B cell (primary cell): ENCODE data around the gene MAP3K21. TPM values are rescaled to one million over a fixed set of nuclear protein-coding genes. Genes with fewer than 3 reads are reported as not detected.

Experiments used
- ATAC-seq: fragments of 200-7000 bp; cut with Tn5 transposase; one replicate; pipeline ENCODE4 v1.10.0; 2021; ENCODE audit warnings: low read depth, mild to moderate bottlenecking, moderate number of reproducible peaks, moderate library complexity
- CTCF ChIA-PET: fragments of 350-600 bp; sonication (Branson Sonifier 250); formaldehyde crosslinking; loops from one replicate; lab custom pipeline; 2021; ENCODE audit warnings: antibody characterized with exemption, inconsistent platforms; lab: Charles Lee
- POLR2A ChIA-PET: fragments of 350-600 bp; sonication (Branson Sonifier 250); formaldehyde crosslinking; loops from one replicate; lab custom pipeline; 2021; ENCODE audit warnings: antibody characterized with exemption; lab: Charles Lee
- DNase-seq: peaks from one replicate; pipeline ENCODE4 v3.0.0; 2013
- H2AFZ ChIP-seq: 2 replicates; pipeline ENCODE4 v1.6.1; 2012; ENCODE audit warnings: mild to moderate bottlenecking, low read depth, low read length; ENCODE audit not compliant: insufficient read depth, poor library complexity, severe bottlenecking
- H3K27ac ChIP-seq, 2 donors: 1 replicate in 1 of 2; 2 replicates in 1 of 2; pipeline ENCODE4 v1.5.1; 2012 to 2013; ENCODE audit warnings: low read length in 2 of 2, mild to moderate bottlenecking in 2 of 2, moderate library complexity in 1 of 2
- H3K27me3 ChIP-seq, 4 experiments: fragments of 200-600 bp in 1 of 4; sonication (generic) in 1 of 4; replicated peaks in 1 of 4; 1 replicate in 2 of 4; 2 replicates in 2 of 4; pipeline versions ENCODE4 v1.6.1 to v1.7.0; 2013 to 2016; ENCODE audit warnings: low read length in 3 of 4, mild to moderate bottlenecking in 2 of 4, mixed read lengths in 1 of 4, moderate library complexity in 1 of 4; ENCODE audit not compliant: insufficient read depth in 4 of 4, control insufficient read depth in 3 of 4; ENCODE audit errors: control extremely low read depth in 1 of 4
- H3K36me3 ChIP-seq, 2 experiments: replicated peaks in 1 of 2; 1 replicate in 1 of 2; 2 replicates in 1 of 2; pipeline versions ENCODE4 v1.6.1 to v1.7.1; 2013; ENCODE audit warnings: low read length in 1 of 2; ENCODE audit not compliant: insufficient read depth in 2 of 2, control insufficient read depth in 1 of 2; ENCODE audit errors: control extremely low read depth in 1 of 2, extremely low read depth in 1 of 2
- H3K4me1 ChIP-seq, 2 donors: fragments of 200-600 bp in 1 of 2; sonication (generic) in 1 of 2; 1 replicate in 1 of 2; 2 replicates in 1 of 2; pipeline versions ENCODE4 v1.5.1 to v1.6.1; 2013 to 2017; ENCODE audit warnings: low read length in 2 of 2; ENCODE audit not compliant: control insufficient read depth in 2 of 2, insufficient read depth in 2 of 2
- H3K4me2 ChIP-seq: replicated peaks from 2 replicates; pipeline ENCODE3; 2012; ENCODE audit warnings: mild to moderate bottlenecking, low read depth, low read length; ENCODE audit not compliant: poor library complexity, severe bottlenecking
- H3K4me3 ChIP-seq, 5 experiments: fragments of 200-600 bp in 1 of 5; sonication (generic) in 1 of 5; 1 replicate in 3 of 5; 2 replicates in 2 of 5; pipeline versions ENCODE4 v1.5.1 to v1.7.0; 2011 to 2016; ENCODE audit warnings: low read length in 4 of 5, mild to moderate bottlenecking in 4 of 5, low read depth in 2 of 5, control low read depth in 1 of 5, moderate library complexity in 1 of 5; ENCODE audit not compliant: insufficient read depth in 1 of 5; ENCODE audit errors: control extremely low read depth in 1 of 5, extremely low read depth in 1 of 5
- H3K79me2 ChIP-seq: fragments of 200-600 bp; sonication (generic); one replicate; pipeline ENCODE4 v1.6.0; 2016; ENCODE audit warnings: low read length; ENCODE audit not compliant: control insufficient read depth, insufficient read depth
- H3K9ac ChIP-seq: fragments of 200-600 bp; sonication (generic); 2 replicates; pipeline ENCODE4 v1.6.1; 2017; ENCODE audit warnings: mild to moderate bottlenecking, low read length, moderate library complexity
- H3K9me3 ChIP-seq, 3 donors: one replicate each; pipeline versions ENCODE4 v1.6.1 to v1.7.1; 2013; ENCODE audit warnings: low read length in 2 of 3; ENCODE audit not compliant: control insufficient read depth in 2 of 3, insufficient read depth in 1 of 3; ENCODE audit errors: control extremely low read depth in 1 of 3
- H4K20me1 ChIP-seq: 2 replicates; pipeline ENCODE4 v1.6.0; 2012; ENCODE audit warnings: mild to moderate bottlenecking, low read length; ENCODE audit not compliant: insufficient read depth, control insufficient read depth, poor library complexity, severe bottlenecking
- H3K27ac Mint-ChIP-seq: one replicate; pipeline ENCODE4 v1.8.0; 2021; ENCODE audit warnings: mixed read lengths
- H3K27me3 Mint-ChIP-seq: one replicate; pipeline ENCODE4 v1.8.0; 2021; ENCODE audit warnings: mixed read lengths
- H3K4me1 Mint-ChIP-seq: one replicate; pipeline ENCODE4 v1.8.0; 2021; ENCODE audit warnings: mixed read lengths
- H3K4me3 Mint-ChIP-seq: one replicate; pipeline ENCODE4 v1.8.0; 2021; ENCODE audit warnings: mixed read lengths
- H3K9me3 Mint-ChIP-seq: one replicate; pipeline ENCODE4 v1.8.0; 2022; ENCODE audit warnings: mixed read lengths; ENCODE audit not compliant: insufficient read depth
- EZH2 ChIP-seq: IDR thresholded peaks from 2 replicates; pipeline ENCODE4 v1.6.1; 2012; ENCODE audit warnings: borderline replicate concordance, low read depth, mild to moderate bottlenecking, moderate library complexity, low read length; ENCODE audit not compliant: insufficient read depth, poor library complexity, severe bottlenecking
- WGBS: methylation state at CpG from one replicate; pipeline ENCODE4 v1.1.5; 2013; ENCODE audit warnings: missing lambda C conversion rate; ENCODE audit not compliant: insufficient coverage; 5-methylcytosine and 5-hydroxymethylcytosine counted together
- intact Hi-C: fragments of 100-400 bp; cut with micrococcal nuclease; formaldehyde crosslinking; loops from one replicate; pipeline ENCODE4 v1.10.0; 2022
- polyA plus RNA-seq: library from polyadenylated mRNA; depleted of rRNA; stranded (reverse); fragments of >200 nt; gene quantifications from 2 replicates; pipeline ENCODE4 v1.2.3, GENCODE V29; 2012
- total RNA-seq, 2 donors: library from RNA; stranded (reverse); fragments of 120-200 nt in 1 of 2; gene quantifications; 1 replicate in 1 of 2; 2 replicates in 1 of 2; pipeline versions ENCODE4 v1.2.3 to v1.2.4, GENCODE V29; 2013 to 2022
- TF ChIP-seq, protein P1 (sequence below): fragments of 200-600 bp; IDR thresholded peaks from one replicate; pipeline ENCODE4 v1.8.0; 2022; ENCODE audit warnings: antibody characterized with exemption, mild to moderate bottlenecking

Gene MAP3K21
- total and polyA plus RNA-seq, 2 donors (not counting 1 experiment from before 2014, with no cell fraction given): 1.5 to 3.7 TPM

DNA sequence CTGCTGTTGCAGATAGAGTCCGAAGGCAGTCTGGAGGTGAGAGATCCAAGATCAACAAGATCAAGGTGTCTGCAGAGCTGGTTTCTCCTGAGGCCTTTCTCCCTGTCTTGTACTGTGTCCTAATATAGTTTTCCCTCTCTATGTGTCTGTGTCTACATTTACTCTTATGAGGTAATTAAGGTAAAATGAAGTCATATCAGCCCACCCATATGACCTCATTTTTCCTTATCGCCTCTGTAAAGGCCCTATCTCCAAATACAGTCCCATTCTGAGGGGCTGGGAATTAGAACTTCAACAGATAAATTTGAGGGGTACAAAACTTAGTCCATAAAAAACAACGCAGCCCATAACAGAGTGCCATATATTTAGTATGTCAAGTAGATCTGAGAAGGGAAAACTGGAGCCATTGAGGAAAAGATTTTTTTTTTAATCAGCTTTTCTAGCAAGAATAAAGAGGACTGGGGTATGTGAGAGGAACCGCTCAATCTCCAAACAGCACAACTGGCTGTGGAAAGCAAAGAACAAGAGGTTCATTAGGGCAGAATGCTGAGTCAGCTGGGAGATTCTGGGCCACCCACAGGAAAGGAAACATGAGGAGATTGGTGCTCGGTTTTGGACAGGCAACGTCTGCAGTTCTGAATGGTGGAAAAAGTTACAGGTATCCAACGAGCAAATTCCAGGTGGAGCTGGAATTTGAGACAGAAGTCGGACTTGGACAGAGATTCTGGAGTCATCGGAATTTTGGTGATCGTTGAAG is 65.7 kb downstream of the MAP3K21 start:
- no peak for ATAC-seq
- peaks cover 47% of the 10 kb centered on the region for H3K27me3 Mint-ChIP-seq
- no peak overlapping the region for H3K27ac Mint-ChIP-seq
- no peak overlapping the region for H3K4me3 Mint-ChIP-seq
- no peak for TF ChIP-seq EZH2
- intact Hi-C loops: loop anchor here (10.0 kb wide), 1 partner anchor 402 kb away; no protein-coding TSS in a partner anchor
- POLR2A ChIA-PET: no interaction called here
- no peaks in the 10 kb centered on the region for H3K4me1 Mint-ChIP-seq
- no peak overlapping the region for H3K27ac ChIP-seq
- peaks cover 0 to 9% (median 6%) of the 10 kb centered on the region in 4 experiments for H3K27me3 ChIP-seq
- H3K4me3 ChIP-seq: no peak overlapping the region
- H3K36me3 ChIP-seq: no peaks in the 10 kb centered on the region
- no peak overlapping the region for H2AFZ ChIP-seq
- no peaks in the 10 kb centered on the region for H3K9me3 Mint-ChIP-seq
- H3K79me2 ChIP-seq: no peaks in the 10 kb centered on the region
- no peak overlapping the region for H3K9ac ChIP-seq
- no peak overlapping the region for H3K4me2 ChIP-seq
- H3K4me1 ChIP-seq: no peaks in the 10 kb centered on the region
- H3K9me3 ChIP-seq: no peaks in the 10 kb centered on the region
- 60% methylated on average over 7 of the region's 10 CpGs for WGBS
- no peak for DNase-seq
- H4K20me1 ChIP-seq: no peaks in the 10 kb centered on the region
- CTCF ChIA-PET: interaction anchor here (0.7 to 1.6 kb wide), 3 partner anchors 10 to 560 kb away, joined by 3 to 9 read pairs (median 4); no protein-coding TSS in a partner anchor

DNA sequence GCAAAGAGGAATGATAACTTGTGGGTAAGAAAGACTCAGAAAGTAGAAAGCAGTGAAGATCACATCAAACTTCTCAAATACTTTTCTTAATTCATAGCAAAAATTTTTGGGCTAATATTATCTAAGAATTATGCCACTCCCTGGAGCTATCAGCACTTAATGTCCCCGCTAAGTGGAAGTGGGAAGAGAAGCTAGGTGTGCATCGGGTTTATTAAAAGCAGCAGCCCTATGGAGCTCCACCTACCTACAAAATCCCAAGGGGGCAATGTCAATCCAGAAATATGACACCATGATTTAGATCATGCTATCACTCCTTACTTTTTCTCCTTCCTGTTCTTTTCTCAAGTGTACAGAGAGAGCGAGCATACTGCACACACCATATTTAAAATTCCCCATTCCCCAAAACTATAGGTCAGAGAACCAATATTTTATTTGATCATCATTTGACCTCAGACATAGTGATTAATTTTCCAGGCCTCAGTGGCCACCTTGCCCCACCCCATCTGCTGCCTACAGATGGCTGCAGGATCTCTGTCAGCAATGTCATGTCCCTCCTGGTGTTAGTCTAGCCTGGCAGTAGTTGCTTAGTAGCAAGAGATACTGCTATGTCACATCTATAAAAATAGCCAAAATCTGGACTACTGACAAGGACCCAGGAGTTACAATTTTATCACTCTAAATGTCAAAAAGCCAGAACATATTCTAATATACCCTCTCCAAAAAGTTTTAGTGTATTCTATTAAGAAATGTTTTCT is 66.6 kb downstream of the MAP3K21 start:
- intact Hi-C loops: loop anchor here (2.0 to 10.0 kb wide), 2 partner anchors 401 to 671 kb away; no protein-coding TSS in a partner anchor
- TF ChIP-seq, protein P1, sequence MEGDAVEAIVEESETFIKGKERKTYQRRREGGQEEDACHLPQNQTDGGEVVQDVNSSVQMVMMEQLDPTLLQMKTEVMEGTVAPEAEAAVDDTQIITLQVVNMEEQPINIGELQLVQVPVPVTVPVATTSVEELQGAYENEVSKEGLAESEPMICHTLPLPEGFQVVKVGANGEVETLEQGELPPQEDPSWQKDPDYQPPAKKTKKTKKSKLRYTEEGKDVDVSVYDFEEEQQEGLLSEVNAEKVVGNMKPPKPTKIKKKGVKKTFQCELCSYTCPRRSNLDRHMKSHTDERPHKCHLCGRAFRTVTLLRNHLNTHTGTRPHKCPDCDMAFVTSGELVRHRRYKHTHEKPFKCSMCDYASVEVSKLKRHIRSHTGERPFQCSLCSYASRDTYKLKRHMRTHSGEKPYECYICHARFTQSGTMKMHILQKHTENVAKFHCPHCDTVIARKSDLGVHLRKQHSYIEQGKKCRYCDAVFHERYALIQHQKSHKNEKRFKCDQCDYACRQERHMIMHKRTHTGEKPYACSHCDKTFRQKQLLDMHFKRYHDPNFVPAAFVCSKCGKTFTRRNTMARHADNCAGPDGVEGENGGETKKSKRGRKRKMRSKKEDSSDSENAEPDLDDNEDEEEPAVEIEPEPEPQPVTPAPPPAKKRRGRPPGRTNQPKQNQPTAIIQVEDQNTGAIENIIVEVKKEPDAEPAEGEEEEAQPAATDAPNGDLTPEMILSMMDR: no peak
- no peak for TF ChIP-seq EZH2
- Histone ChIP-seq H3K4me3 (no peak overlapping the region), H3K27ac (no peak overlapping the region), H3K4me1 (no peaks in the 10 kb centered on the region), H3K9ac (no peak overlapping the region), H3K9me3 (no peaks in the 10 kb centered on the region), H4K20me1 (no peaks in the 10 kb centered on the region), H2AFZ (no peak overlapping the region), H3K4me2 (no peak overlapping the region), H3K36me3 (no peaks in the 10 kb centered on the region), H3K79me2 (no peaks in the 10 kb centered on the region), H3K27me3 (peaks cover 0 to 9% (median 6%) of the 10 kb centered on the region in 4 experiments)
- DNase-seq (no peak), ATAC-seq (no peak)
- Mint-ChIP-seq H3K27me3 (peaks cover 44% of the 10 kb centered on the region), H3K4me3 (no peak overlapping the region), H3K4me1 (no peaks in the 10 kb centered on the region), H3K27ac (no peak overlapping the region), H3K9me3 (no peaks in the 10 kb centered on the region)
- ChIA-PET CTCF (interaction anchor here (0.9 to 1.6 kb wide), 2 partner anchors 11 to 399 kb away, joined by 3 to 9 read pairs; no protein-coding TSS in a partner anchor), POLR2A (no interaction called here)
- WGBS: 100% methylated on average over 1 of the region's 3 CpGs
